ENCODE results near the gene PTPN9. TPM values are rescaled to one million over a fixed set of nuclear protein-coding genes. Genes with fewer than 3 reads are reported as not detected.
"Not testable (repeated sequence)": the region's sequence is repeated elsewhere in the genome, so short reads cannot be mapped to it uniquely, and the experiment has no call there.

The PTPN9 gene
- total RNA-seq, 1 experiment from 2014 or later, result 15.7 TPM

- H4K20me1 ChIP-seq (ENCODE audit: low read length), result no peaks in the 10 kb centered on the region
- intact Hi-C loops (cut with micrococcal nuclease), result no loop called here
- no peak overlapping the region for H3K4me3 ChIP-seq (ENCODE audit: low read length)
- H3K9me2 ChIP-seq (replicated peaks; ENCODE audit: low read length), result no peaks in the 10 kb centered on the region
- POLR2A ChIA-PET (ENCODE audit: unreplicated experiment), result interaction anchor here (0.6 kb wide), 1 partner anchor 11 kb away, joined by 9 read pairs; the partner anchor contains the start of gene PTPN9
- no peak overlapping the region for H3K4me2 ChIP-seq (ENCODE audit: low read length)
- H3K79me2 ChIP-seq (ENCODE audit: low read length), result no peaks in the 10 kb centered on the region
- H2AFZ ChIP-seq (ENCODE audit: low read length), result no peak overlapping the region
- no peaks in the 10 kb centered on the region for H3K27me3 ChIP-seq (ENCODE audit: low read length)
- H3K9ac ChIP-seq (ENCODE audit: low read length), result no peak overlapping the region
- H3K9me3 ChIP-seq (ENCODE audit: low read length), result no peaks in the 10 kb centered on the region
- no peaks in the 10 kb centered on the region for H3K36me3 ChIP-seq (ENCODE audit: low read depth, low read length)
- CTCF ChIA-PET, result no interaction called here
- DNase-seq, result no peak
- BruUV-seq (replicated peaks), result no TSS peak
- H3F3A ChIP-seq (ENCODE audit: low read length, unreplicated experiment), result no peaks in the 10 kb centered on the region
- no peak overlapping the region for H3K27ac ChIP-seq (ENCODE audit: low read length)
- no peaks in the 10 kb centered on the region for H3K4me1 ChIP-seq (ENCODE audit: insufficient read depth, low read length)
- TF ChIP-seq CTCF (conservative IDR thresholded peaks at IDR 0.05; ENCODE audit: low read depth, low read length), result no peak
- no peak for TF ChIP-seq EZH2phosphoT487 (IDR thresholded peaks at IDR 0.05; ENCODE audit: borderline replicate concordance, low read length)
- no peak for TF ChIP-seq EZH2 (IDR thresholded peaks at IDR 0.05; ENCODE audit: low read length, unreplicated experiment)
- ATAC-seq, result no peak
These were observed 11.1 kb upstream of the PTPN9 start for GRCh38 chr15:75590239-75590638.

- Histone ChIP-seq H2AFZ (ENCODE audit: low read length) (no peak overlapping the region), H3K27me3 (ENCODE audit: low read length) (no peaks in the 10 kb centered on the region), H3K36me3 (ENCODE audit: low read depth, low read length) (no peaks in the 10 kb centered on the region), H3K79me2 (ENCODE audit: low read length) (no peaks in the 10 kb centered on the region), H3K4me1 (ENCODE audit: insufficient read depth, low read length) (no peaks in the 10 kb centered on the region), H3K9ac (ENCODE audit: low read length) (no peak overlapping the region), H3K9me2 (replicated peaks; ENCODE audit: low read length) (no peaks in the 10 kb centered on the region), H3F3A (ENCODE audit: low read length, unreplicated experiment) (no peaks in the 10 kb centered on the region), H3K9me3 (ENCODE audit: low read length) (no peaks in the 10 kb centered on the region), H3K27ac (ENCODE audit: low read length) (no peak overlapping the region), H3K4me3 (ENCODE audit: low read length) (no peak overlapping the region), H3K4me2 (ENCODE audit: low read length) (no peak overlapping the region), H4K20me1 (ENCODE audit: low read length) (no peaks in the 10 kb centered on the region)
- intact Hi-C loops (cut with micrococcal nuclease), result no loop called here
- no peak for ATAC-seq
- no peak for DNase-seq
- CTCF ChIA-PET, result no interaction called here
- TF ChIP-seq EZH2 (IDR thresholded peaks at IDR 0.05; ENCODE audit: low read length, unreplicated experiment) (no peak), EZH2phosphoT487 (IDR thresholded peaks at IDR 0.05; ENCODE audit: borderline replicate concordance, low read length) (no peak), CTCF (conservative IDR thresholded peaks at IDR 0.05; ENCODE audit: low read depth, low read length) (no peak)
- no TSS peak for BruUV-seq (replicated peaks)
- POLR2A ChIA-PET (ENCODE audit: unreplicated experiment), result no interaction called here
These were observed 10.0 kb upstream of the PTPN9 start for GRCh38 chr15:75589071-75589470.

- POLR2A ChIA-PET (ENCODE audit: unreplicated experiment); H3K4me3 ChIP-seq (ENCODE audit: low read length); H2AFZ ChIP-seq (ENCODE audit: low read length); DNase-seq; H3K36me3 ChIP-seq (ENCODE audit: low read depth, low read length); H3K27ac ChIP-seq (ENCODE audit: low read length); H3K9me2 ChIP-seq (replicated peaks; ENCODE audit: low read length); H3K9ac ChIP-seq (ENCODE audit: low read length); H3K27me3 ChIP-seq (ENCODE audit: low read length); CTCF ChIA-PET; BruUV-seq (replicated peaks); H3K79me2 ChIP-seq (ENCODE audit: low read length); H3K9me3 ChIP-seq (ENCODE audit: low read length); H3F3A ChIP-seq (ENCODE audit: low read length, unreplicated experiment); ATAC-seq; H3K4me2 ChIP-seq (ENCODE audit: low read length); H3K4me1 ChIP-seq (ENCODE audit: insufficient read depth, low read length); intact Hi-C loops (cut with micrococcal nuclease); H4K20me1 ChIP-seq (ENCODE audit: low read length): not testable (repeated sequence)
These were observed 7.3 kb upstream of the PTPN9 start for GRCh38 chr15:75586422-75586821.

All from PC-3 (cell line).